ENCODE measurements around the gene LSAMP. TPM values are rescaled to one million over a fixed set of nuclear protein-coding genes. Genes with fewer than 3 reads are reported as not detected.

LSAMP gene
- total and polyA plus RNA-seq, 2 of the 8 experiments (the other 6 are each of a cell fraction or from before 2014, with no cell fraction given) = 1.8 to 5.7 TPM

GRCh38 chr3:116154389-116154788, 290.9 kb downstream of the LSAMP start (continued):
- TF ChIP-seq CHD7 (IDR thresholded peaks at IDR 0.05; ENCODE audit: insufficient replicate concordance, low read length) (peak; percentile 25), SUZ12 (IDR thresholded peaks at IDR 0.05; ENCODE audit: low read length) (no peak), POLR2A (IDR thresholded peaks at IDR 0.05; ENCODE audit: control extremely low read depth in 1 of 2, low read depth in 2 of 2, low read length in 2 of 2) (no peak), SIRT6 (IDR thresholded peaks at IDR 0.05; ENCODE audit: low read length) (no peak), ZNF274 (IDR thresholded peaks at IDR 0.05; ENCODE audit: borderline replicate concordance, extremely low read depth, low read length) (no peak), YY1 (IDR thresholded peaks at IDR 0.05; ENCODE audit: low read depth, low read length) (no peak), FOSL1 (IDR thresholded peaks at IDR 0.05; ENCODE audit: insufficient read depth, low read depth, low read length) (no peak), CHD2 (IDR thresholded peaks at IDR 0.05; ENCODE audit: low read length) (no peak), PHF8 (conservative IDR thresholded peaks at IDR 0.05; ENCODE audit: low read depth, low read length) (no peak), ATF3 (IDR thresholded peaks at IDR 0.05; ENCODE audit: insufficient read depth, low read depth, low read length) (no peak), TCF12 (IDR thresholded peaks at IDR 0.05; ENCODE audit: low read depth, low read length) (peak; percentile 62; the same call in 1 of the 2 replicates), MAX (IDR thresholded peaks at IDR 0.05) (no peak)

Data from H1 (cell line).